GM19025 (cell line): ENCODE data around the gene SINHCAF.

Source experiments
- ATAC-seq: cut with Tn5 transposase; IDR thresholded peaks from one replicate; pipeline ENCODE4 v1.9.1; 2021; ENCODE audit warnings: mild to moderate bottlenecking, low read depth, moderate library complexity; ENCODE audit not compliant: unreplicated experiment

Gene SINHCAF

GRCh38 chr12:31235868-31236395 is 90.0 kb downstream of the SINHCAF start:
- ATAC-seq, result no peak

- no peak for ATAC-seq
Measured at GRCh38 chr12:31234955-31235867, 90.7 kb downstream of the SINHCAF start.

- ATAC-seq, result no peak
Measured at GRCh38 chr12:31234053-31234840, 91.7 kb downstream of the SINHCAF start.

- no peak for ATAC-seq
Measured at GRCh38 chr12:31233061-31233730, 92.8 kb downstream of the SINHCAF start.

- ATAC-seq, result no peak
Measured at GRCh38 chr12:31232361-31232965, 93.5 kb downstream of the SINHCAF start.

GRCh38 chr12:31231611-31232360 is 94.2 kb downstream of the SINHCAF start:
- ATAC-seq, result no peak
